Neural cell (in vitro differentiated cells): ENCODE data around the gene ADAM10.

Experiments
- EZH2 ChIP-seq: fragments of 200-600, 300-800 bp; shearing (Covaris generic), sonication (generic); IDR thresholded peaks from 2 replicates; pipeline ENCODE4 v1.6.1; 2014; ENCODE audit warnings: antibody characterized with exemption, low read length, borderline replicate concordance, mild to moderate bottlenecking; ENCODE audit not compliant: insufficient read depth, poor library complexity, severe bottlenecking
- POLR2AphosphoS5 ChIP-seq: IDR thresholded peaks from 2 replicates; pipeline ENCODE4 v1.6.1; 2012

GRCh38 chr15:58724466-58724865 is 25.0 kb downstream of the ADAM10 start:
- TF ChIP-seq EZH2, result no peak
- no peak for TF ChIP-seq POLR2AphosphoS5
